AG09309 (cell line): Measurements from ENCODE around the gene RABGAP1L.
"Not testable (repeated sequence)": the region's sequence is repeated elsewhere in the genome, so short reads cannot be mapped to it uniquely, and the experiment has no call there.

Experiments used
- DNase-seq: peaks from one replicate; pipeline ENCODE4 v3.0.0-alpha.2; 2010; ENCODE audit warnings: low read depth
- H3K4me3 ChIP-seq: 2 replicates; pipeline ENCODE4 v1.5.1; 2011; ENCODE audit warnings: mild to moderate bottlenecking, low read depth, low read length, moderate library complexity; ENCODE audit not compliant: control insufficient read depth
- CTCF ChIP-seq: IDR thresholded peaks from 2 replicates; pipeline ENCODE4 v1.5.1; 2011; ENCODE audit warnings: mild to moderate bottlenecking, low read depth, low read length, inconsistent platforms; ENCODE audit not compliant: insufficient read depth, control insufficient read depth; ENCODE audit errors: missing control alignments

RABGAP1L gene

DNA sequence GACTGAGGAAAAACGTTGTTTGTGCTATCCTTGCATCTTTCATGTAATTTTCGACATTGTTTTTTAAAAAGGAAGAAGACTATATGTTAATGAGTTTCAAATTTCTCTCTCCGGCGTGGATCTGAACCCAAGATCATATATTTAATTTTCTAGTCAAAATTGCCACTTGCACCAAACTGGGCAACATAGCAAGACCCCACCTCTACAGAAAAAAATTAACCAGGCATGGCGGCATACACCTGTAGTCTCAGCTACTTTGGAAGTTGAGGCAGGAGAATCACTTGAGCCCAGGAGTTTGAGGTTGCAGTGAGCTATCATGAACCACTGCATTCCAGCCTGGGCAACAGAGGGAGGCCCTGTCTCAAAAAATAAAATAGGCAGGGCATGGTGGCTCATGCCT, 16.5 kb upstream of the RABGAP1L start:
- TF ChIP-seq CTCF, result no peak

DNA sequence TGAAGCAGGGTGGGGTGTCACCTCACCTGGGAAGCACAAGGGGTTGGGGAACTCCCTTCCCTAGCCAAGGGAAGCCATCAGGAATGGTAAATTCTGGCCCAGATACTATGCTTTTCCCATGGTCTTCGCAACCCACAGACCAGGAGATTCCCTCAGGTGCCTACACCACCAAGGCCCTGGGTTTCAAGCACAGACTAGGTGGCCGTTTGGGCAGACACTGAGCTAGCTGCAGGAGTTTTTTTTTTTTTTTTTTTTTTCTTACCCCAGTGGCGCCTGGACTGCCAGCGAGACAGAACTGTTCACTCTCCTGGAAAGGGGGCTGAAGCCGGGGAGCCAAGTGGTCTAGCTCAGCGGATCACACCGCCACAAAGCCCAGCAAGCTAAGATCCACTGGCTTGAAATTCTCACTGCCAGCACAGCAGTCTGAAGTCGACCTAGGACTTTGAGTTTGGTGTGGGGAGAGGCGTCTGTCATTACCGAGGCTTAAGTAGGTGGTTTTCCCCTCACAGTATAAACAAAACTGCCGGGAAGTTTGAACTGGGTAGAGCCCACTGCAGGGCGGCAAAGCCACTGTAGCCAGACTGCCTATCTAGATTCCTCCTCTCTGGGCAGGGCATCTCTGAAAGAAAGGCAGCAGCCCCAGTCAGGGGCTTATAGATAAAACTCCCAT, 15.5 kb upstream of the RABGAP1L start:
- not testable (repeated sequence) for DNase-seq, H3K4me3 ChIP-seq

More for the DNA sequence above, 16.5 kb upstream of the RABGAP1L start:
- no peak for DNase-seq
- no peak overlapping the region for H3K4me3 ChIP-seq

- H3K4me3 ChIP-seq, DNase-seq: not testable (repeated sequence)
Measured at GRCh38 chr1:174144397-174144783, 14.9 kb upstream of the RABGAP1L start.

GRCh38 chr1:174149216-174149615, 10.1 kb upstream of the RABGAP1L start:
- TF ChIP-seq CTCF, result no peak
- H3K4me3 ChIP-seq, result no peak overlapping the region
- DNase-seq, result no peak

- TF ChIP-seq CTCF, result no peak
- no peak overlapping the region for H3K4me3 ChIP-seq
- no peak for DNase-seq
Measured at GRCh38 chr1:174150499-174150898, 8.8 kb upstream of the RABGAP1L start.

- no peak for TF ChIP-seq CTCF
- no peak for DNase-seq
Measured at GRCh38 chr1:174152427-174152826, 6.9 kb upstream of the RABGAP1L start.

DNA sequence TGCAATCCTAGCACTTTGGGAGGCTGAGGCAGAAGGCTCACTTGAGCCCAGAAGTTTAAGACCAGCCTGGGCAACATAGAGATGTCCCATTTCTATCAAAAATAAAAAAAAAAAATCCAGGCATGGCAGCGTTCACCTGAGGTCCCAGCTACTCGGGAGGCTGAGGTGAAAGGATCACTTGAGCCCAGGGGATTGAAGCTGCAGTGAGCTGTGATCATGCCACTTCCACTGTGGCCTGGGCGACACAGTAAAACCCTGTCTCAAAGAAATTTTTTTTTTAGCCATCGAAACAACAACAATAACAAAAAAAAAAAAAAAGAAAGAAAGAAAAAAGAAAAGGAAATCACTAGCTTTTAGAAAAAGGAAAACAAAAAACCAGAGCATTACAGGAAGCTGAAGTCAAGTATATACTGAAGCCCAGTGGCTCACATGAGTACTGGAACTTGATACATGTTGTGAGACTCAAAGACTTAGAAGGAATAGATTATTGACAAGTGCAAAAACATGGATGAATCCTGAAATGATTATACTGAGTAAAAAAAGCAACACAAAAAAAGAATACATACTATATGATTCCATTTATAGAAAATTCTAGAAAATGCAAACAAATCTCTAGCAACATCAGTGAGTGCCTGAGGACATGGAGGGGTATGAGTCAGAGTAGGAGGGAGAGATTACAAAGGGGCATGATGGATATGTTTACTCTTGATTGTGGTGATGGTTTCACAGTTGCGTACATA, 6.1 kb upstream of the RABGAP1L start:
- no peak for DNase-seq
- no peak for TF ChIP-seq CTCF
- H3K4me3 ChIP-seq, result no peak overlapping the region

More at GRCh38 chr1:174152427-174152826, 6.9 kb upstream of the RABGAP1L start:
- no peak overlapping the region for H3K4me3 ChIP-seq

GRCh38 chr1:174153825-174154107, 5.6 kb upstream of the RABGAP1L start:
- no peak for TF ChIP-seq CTCF
- no peak for DNase-seq
- no peak overlapping the region for H3K4me3 ChIP-seq
